Inflammatory macrophage treated with lipopolysaccharide for 4 hours (primary cell): Measurements from ENCODE around the gene MORN5.
A peak's percentile ranks its signal among the peaks of the same experiment; 100 is the strongest.

ENCODE experiments used
- DNase-seq: peaks from one replicate; pipeline ENCODE4 v3.0.0-alpha.2; 2020

The MORN5 gene

DNA sequence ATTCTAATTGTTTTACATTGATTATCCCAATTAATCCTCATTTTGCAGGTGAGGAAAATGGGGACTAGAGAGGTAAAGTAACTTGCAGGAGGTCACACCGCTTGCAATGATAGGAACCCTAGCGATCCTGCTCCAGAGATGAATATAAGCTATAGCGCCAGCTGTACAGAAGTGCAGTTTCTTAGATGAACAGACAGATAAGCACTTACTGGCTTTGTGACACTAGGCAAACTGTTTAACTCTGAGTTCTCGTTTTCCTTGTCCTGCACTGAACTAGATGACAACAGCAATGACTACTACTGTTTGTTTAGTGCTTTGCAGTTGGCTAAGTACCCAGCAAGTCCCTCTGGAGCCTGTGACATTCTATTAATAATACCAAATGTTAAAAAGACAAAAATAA, 57.9 kb downstream of the MORN5 start:
- DNase-seq: no peak

DNA sequence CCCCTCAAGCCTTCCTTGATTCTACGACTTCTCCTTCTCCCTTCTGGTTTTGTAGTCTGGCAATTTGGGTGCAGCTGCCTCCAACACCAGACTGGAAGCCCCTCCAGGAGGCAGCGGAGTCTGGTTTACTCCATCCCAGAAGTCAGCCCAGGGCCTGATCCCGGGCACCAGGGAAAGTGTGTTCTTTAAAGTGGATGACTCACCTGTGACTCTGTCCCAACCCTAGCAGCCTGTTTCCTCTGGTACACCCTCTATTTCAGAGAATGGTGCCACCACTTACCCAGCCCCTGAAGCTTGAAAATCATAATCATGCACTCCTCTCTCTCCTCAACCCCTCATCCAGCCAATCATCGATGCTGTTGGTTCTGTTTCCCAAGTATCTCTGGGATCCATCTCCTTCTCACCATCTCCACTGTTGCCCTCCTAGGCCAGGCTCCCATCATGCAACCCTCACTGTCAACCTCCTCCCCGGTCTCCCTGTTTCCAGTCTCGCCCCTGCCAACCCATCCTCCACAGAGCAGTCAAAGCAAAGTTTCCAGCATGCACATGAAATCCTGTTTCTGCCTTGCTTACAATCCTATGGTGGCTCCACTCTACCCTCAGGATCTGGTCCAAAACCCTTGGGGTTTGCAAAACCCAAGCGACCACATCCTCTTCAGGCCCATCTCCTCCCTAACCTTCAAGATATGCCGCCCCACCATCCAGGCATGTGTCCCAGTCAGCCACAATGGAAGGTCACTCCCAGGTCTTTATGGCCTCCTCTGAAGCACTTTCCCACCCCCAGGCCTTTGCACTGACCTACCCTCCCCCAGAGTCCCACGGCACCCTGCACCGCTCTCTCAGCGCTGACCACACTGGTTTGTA, 58.6 kb downstream of the MORN5 start:
- DNase-seq: no peak

DNA sequence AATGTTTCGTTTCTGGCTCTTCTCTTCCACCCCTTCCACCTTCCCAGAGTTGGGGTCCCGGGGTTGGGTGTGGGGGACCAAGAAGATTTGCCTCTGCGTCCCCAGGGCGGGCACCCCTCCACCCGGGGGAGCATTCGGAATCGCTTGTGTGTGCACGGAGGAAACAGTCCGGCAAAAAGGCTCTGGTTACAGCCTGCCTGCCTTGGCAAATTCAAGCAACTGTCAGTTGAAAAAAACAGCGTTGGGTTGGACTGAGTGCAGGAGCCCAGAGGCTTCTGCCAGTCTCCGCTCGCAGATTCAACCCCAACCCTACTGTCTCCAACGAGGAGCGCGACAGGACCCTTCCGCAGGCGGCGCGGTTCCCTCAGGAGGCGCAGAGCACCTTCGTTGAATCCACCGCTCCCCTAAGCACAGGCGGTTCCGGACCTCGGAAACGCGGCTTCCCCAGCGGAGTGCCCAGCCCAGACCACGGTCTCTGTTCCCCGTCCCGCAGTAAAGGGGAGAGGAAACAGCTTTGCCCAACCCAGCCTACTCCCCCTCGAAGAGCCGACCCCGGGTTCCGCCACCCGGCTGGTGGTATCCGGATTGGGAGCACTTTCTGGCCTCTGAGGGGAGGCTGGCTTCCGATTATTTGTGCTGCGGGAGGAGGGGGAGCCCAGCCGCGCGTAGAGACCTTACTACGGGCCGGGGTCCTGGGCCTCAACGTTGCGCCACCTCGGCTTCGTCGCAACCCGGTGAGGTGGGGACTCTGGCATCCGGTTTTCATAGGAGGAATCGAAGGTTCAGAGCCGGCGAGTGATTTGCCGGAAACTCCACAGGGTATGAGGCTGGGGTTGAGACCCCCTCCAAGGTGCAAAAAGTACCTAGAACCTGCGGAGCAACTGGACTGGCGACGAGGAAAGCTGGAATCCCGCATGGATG, 59.5 kb downstream of the MORN5 start:
- DNase-seq: no peak

DNA sequence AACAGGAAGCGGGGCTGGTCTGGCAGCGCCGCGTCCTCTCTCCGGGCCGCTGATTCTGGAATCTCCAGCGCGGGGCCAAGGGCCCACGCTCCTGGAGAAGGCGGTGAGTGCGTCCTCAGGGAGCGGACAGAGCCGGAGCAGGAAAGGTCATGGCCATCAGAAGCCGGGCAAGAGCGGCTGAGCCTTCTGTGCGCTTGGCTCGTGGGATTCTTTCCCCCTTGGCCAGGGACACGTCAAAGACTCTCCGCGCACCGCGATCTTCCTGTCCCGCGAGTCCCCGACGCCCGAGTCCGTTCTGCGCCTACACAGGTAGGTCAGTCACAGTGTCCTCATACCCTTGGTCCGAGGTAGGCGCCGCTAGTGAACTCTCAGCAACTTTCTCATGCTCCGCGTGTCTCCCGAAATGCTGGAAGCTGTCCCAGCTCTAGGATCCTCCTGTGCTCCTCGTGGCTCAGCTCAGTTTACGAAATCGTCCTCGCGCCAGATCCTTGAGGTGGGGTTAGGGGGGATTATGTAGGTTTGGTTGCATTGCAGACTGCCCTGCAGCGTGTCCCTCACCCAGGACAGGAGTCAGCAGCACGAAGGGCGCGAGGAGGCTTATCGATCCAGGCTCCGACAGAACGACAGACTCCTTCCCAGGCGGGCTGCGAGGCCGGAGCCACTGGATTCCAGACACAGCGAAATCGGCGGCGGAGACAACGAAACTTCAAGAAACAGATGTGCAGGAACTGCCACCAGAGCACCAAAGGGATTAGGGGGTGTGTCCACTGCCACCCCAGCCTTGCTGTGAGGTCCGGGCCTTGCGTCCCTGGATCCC, 60.4 kb downstream of the MORN5 start:
- no peak for DNase-seq

DNA sequence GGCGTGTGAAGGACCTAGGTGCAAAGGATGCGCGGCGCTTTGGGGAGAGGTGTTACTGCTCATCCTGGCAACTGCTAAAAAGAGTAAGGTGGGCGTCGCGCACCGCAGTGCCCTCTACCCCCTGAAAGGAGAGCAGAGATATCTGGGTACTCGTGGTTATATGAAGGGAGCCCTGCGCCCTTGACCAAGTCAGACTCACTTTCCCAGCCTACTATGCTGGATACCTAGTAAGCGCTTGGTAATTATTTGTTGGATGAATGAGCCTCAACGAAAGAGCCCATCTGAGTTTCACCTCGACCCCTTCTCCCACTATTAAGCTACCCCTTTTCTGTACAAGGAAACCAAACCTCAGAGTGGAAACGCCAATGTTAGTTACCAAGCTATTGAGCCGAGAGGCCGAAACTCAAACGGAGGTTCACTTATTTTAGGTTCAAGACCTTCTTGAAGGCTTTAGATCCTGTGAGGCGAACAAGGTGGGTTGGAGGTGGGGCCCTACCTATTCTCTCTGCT, 61.0 kb downstream of the MORN5 start:
- DNase-seq: no peak

DNA sequence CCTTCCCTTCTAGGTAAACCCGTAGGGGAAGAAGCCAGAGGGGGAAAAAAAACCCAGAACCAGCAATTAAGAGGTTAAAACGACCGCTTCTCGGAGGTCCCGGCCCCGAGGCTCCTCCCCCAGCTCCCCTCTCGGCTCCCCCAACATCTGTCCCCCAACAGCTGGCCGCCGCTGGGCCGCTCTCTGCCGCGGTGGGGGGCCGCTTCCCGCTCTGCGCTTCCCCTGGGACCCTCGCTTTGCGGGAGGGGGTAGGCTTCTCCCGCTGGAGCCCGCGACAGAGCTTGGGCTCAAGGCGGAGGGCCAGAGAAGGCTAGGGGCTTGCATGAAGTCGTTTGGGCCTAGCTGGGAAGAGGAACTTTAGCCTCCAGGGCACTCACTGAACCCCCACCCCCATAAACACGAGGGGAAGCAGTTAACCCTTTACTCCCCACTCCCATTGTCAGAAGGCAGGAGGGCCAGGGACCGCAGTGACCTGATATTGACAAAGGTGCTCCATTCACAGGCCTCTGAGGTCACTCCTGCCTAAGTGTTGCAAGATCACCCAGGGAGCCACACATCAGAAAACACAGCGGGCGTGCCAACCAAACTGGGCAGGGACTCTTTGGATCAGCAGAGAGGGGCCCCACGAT, 61.6 kb downstream of the MORN5 start:
- no peak for DNase-seq

DNA sequence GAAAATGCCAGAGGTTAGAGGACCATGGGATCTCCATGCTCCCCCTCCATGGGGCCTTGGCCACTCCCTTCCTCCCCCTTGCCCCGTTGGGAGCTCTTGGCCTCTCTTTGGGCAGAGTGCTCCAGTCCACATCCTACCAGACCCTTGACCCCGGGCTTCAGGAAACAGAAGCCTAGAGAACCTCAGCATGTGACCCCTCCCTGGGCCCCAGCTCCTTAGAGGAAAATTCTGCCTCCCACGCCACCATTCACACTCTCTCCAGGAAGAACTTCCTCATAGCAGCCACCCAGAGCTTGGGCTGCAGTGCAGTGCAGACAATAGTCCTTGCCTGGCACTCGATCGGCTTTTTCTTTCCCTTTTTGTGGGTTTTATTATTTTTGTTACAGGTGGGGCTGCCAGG, 63.1 kb downstream of the MORN5 start:
- peak; percentile 37 for DNase-seq

DNA sequence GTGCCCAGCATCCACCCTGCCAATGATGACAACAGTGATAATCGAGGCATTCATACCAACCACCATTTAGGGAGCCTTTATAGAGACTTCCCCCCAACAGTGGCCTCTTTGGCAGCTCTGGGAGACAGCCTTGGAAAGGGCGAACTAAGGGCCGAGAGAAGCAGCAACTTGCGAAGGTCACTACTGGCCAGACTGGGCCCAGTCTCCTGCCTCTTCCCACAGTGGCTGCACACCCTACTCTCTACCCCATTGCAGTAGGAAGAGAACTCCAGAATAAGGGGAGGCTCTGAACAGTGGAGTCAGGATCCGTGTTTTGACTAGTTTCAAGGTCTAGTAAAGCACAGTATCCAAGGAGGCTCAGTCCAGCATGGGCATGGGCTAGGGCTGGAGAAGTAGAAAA, 63.7 kb downstream of the MORN5 start:
- DNase-seq: no peak

DNA sequence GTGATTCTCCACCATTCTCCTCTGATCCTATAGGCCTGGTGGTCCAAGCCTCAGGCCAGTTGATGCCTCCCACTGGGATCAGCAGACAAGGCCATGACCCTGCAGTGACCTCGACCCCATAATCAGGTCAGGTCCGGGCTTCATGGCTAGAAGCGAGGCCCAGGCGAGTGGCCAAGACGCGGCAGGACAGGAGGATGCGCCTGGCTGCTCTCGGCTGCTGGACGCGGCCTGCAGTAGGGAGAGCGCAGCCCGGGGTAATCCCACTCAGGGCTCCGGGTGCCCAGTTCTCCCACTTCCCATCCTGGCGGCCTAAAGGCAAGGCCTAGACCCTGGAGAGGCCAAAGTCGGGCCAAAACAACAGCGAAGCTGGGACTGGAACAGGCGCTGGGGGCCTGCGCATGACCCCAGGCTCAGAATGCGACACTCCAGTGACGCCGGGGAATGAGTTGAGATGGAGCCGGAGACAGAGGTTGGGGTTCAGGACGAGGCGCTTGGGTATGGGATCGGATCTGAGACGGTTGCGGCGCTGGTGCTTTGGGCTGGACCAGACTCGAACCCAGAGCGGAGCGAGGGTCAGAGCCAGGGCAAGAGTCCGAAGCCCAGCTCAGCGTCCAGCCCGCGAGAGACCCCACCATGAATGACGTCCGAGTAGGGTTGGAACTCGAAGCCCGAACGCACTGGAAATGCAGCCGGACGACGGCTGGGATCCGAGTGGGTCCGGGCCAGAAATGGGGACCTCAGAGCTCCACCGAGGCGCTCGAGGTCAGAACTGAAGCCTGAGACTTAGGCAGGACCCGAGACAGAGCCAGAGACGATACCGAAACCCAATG, 65.8 kb downstream of the MORN5 start:
- no peak for DNase-seq

DNA sequence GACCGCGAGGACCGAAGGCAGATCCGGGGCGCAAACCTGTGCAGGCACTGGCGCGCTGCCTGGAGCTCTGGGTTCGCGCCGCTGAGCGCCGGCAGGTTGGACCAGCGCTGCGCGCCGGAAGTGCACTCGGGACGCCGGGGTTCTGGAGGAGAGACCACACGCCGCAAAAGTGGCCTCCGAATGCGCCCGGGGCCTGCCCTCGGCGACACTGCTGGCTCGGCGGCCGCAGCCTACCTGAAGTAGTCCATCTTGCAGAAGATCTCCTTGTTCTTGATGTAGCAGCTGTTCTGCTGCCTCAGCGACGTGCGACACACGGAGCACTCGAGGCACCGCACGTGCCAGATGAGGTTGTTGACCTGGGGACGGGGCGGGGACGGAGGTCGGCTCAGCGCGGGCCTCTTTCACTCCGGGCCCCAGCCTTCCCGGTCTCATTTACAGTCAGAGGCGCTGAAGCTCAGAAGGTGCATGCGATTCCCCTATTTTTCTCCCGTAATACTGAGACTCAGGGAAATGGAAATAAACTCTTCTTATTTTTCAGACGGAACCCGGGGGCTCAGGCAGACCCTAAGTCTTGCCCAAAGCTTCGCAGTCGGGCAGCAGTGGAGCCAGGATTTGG, 66.5 kb downstream of the MORN5 start:
- DNase-seq: no peak

DNA sequence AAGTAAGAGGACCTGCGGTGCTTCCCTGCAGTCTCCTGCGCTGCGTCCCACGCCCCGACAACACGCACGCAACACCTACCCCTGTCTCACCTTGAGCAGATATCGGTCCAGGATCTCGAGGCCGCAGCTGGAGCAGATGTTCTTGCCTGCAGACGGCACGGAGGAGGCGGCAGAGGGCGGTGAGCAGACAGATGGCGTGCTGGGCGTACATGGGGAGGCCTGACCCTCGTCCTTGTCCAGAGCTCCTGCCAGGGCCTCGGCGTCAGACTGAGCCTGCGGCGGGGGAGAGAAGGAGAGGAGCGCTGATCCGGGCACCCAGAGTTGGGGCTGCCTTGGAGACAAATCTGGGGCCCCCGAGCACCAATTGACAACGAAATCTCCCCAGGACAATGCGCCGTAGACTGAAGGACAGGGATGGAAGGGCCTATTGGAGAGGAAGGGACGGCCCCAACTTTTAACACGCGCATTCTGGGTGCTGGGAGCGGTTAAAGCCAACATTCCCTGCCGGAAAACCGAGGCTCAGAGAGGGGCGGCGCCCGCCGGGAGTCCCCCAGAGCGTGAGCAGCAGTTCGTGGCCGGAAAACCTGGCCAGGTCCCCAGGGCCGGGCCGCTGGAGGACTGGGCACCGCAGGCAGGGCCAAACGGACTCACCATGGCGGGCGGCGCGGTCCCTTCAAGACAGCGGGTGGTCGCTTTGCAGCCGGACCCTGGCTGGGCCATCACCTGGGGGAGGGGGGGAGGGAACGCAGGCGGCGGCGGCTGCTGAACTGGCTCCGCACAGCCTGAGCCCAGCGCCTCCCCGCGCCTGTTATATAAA, 67.3 kb downstream of the MORN5 start:
- DNase-seq: no peak

DNA sequence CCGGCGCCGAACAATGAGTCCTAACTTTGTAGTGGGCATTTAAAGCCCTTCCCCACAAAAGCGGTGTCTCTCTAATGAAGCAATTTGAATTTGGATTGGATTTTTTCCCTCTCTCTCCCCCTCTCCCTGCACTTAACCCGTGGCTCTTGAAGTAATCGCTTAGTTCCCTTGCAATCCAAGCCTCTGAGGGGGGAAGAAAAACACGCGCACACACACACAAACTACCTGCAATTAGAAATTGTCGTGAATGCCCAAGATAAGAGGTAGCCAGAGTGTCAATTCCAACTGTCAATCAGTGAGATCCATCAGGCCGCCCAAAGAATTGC, 67.8 kb downstream of the MORN5 start:
- DNase-seq: no peak

DNA sequence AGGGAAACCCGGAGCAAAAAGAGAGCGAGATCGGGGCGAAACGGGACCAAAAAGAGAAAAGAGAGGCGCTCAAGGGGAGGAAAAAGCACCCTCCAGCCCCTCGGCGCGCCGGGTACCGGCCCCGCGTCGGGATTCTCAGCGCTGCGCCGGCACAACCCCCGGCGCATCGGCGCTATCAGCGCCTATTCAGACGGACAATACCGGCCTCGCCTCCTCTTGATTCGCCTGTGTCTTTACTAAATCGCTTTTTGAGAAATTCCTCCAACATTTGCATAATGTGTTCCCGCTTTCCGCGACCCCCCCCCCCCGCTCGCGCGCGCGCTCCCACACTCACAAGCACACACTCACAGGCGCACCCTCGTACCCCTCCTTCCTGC, 68.5 kb downstream of the MORN5 start:
- DNase-seq: no peak

DNA sequence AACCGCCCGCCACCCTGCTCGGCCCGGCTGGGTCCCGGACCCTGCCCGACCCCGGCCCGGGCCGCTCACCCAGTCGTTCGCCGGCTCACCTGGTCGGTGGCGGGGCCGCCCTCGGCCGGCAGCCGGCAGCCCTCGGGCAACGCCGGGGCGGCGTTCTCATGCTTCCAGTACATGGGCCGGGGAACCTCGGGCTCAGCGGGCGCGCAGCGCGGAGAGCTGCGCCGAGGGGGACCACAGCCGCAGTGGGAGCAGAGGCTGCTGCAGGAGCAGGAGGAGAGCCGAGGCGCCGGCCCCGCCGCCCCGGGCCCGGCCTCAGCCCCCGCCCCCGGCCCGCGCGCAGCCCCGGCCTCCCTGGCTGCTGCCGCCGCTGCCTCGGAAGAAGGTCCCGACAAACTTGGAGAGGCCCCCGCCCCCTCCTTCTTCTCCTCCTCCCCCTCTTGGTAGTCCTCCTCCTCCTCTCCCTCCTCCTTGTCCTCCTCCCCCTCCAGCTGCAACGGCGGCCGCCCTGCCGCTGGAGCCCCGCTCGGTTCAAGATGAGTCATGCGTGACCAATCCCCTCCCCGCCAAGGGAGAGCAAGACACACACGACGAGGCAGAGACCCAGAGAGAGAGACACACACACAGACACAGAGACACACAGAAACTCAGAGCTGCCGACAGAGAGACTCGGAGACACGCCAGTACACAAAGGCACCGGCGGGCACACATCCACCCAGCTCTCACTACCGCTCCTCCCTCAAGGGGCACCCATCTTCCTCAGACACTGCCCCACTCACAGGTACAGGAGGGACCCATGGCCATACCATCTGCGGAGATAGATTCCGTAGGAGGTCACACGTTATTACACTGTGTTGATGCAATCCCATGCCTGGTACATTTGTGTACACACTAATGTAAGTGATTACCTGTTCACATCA, 69.1 kb downstream of the MORN5 start, which contains the start of gene LHX6:
Gene LHX6 (minus strand): TSS at position 390 of the 917 bp plus-strand sequence. CDS start 217 bp downstream, at position 173.
- DNase-seq: no peak

DNA sequence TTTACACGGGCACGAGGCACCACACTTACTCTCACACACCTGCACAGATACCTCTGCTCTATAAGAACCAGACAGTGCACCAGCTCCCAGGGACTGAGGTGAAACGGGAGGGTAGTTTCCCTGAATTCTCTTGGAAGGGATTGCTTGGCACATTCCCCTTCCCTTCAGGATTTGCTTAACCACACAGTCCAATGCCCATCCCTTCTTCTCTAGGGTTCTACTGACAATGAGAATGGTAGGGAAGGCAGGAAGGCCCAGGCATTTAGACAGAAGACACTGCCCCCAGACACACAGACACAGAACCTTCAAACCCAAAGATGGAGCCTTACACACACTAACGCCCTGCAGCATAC, 69.8 kb downstream of the MORN5 start:
- no peak for DNase-seq

DNA sequence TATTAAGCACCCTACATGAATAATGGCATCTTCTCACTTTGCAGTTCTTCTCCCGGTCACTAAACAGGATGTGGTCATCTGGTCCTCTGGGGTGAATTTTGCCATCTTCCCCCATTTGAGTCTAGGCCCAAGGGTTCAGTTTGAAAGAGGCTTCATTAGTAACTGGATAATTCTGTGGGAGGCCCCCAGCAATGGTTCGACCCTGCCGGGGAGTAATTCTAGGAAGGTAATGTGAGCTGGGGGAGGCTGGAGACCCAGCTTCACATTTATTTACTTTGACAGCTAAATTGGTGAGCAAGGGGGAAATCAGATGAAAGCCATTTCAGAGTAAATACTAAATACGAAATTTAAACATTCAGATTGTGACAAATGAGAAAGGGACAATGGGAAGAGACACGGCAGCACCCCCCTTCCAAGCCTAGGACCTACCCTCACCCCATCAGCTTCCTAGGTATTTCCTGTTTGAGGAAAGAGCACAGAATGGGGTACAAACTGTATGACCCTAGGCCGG, 73.1 kb downstream of the MORN5 start:
- no peak for DNase-seq

DNA sequence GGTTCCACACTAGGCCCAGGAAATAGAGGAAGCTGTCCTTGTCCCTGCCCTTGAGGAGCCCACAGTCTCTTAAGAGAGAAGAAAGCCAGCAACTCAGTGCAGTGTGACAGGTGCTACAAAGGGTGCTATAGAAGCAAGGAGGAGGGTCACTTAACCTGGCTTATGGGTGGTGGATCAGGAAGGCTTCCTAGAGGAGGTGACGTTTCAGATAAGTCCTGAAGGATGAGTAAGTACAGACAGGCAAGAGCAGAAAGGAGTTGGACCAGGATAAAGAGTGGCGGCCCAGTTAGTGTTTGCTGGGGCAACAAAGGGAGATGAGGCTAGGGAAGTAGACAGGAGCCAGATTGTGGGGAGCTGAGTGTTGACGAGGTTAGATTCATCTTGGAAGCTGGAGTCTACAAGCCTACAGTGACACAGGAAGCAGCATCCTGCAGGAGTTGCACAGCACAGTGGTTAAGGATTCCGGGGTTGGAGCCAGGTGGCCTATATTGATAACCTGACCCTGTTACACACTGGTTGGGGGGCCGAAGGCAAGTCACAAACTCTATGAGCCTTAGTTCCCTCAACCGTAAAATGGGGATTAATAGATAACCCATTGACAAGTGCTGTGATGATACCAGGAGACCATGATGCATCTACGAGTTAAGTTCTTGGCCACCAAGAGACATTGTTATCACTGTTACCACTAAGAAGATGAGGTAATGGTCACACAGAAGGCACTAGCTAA, 74.5 kb downstream of the MORN5 start:
- DNase-seq: no peak

DNA sequence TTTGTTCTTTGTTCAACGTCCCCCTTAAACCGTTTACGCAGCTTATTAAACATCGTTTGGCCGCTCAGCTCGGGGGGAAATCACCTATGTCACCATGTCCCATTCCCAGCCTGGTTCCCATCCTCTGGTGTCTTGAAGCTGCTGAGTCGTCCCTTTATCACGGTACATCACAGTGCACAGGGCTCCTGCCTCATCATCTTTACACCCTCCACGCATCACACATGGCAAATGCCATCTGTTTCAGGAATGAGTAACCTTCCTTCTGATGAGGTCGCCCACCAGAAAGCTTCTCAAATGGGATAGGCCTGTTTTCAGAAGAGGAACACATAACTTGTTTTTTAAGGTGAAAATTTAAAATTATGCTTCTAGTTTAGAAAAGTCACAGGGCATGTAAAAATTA, 77.0 kb downstream of the MORN5 start:
- no peak for DNase-seq
